ENCODE data around the gene MACROD2. TPM values are rescaled to one million over a fixed set of nuclear protein-coding genes. Genes with fewer than 3 reads are reported as not detected.

MACROD2 gene
- polyA plus RNA-seq, 1 experiment = 0.47 TPM

- CTCF ChIA-PET = no interaction called here
- no peak for TF ChIP-seq CTCF (IDR thresholded peaks at IDR 0.05; ENCODE audit: insufficient read depth, low read depth, low read length)
- no peaks in the 10 kb centered on the region for H3K27me3 ChIP-seq (ENCODE audit: control insufficient read depth, insufficient read depth, low read length)
- H3K36me3 ChIP-seq (ENCODE audit: control insufficient read depth, insufficient read depth, low read length) = no peaks in the 10 kb centered on the region
- no peak for DNase-seq (ENCODE audit: low read depth)
- POLR2A ChIA-PET = no interaction called here
- H3K4me3 ChIP-seq (ENCODE audit: low read depth, low read length) = no peak overlapping the region
Observed at GRCh38 chr20:16083639-16084280, 2088.4 kb downstream of the MACROD2 start.

GRCh38 chr20:16095226-16095625 is 2099.9 kb downstream of the MACROD2 start:
- Histone ChIP-seq H3K4me3 (ENCODE audit: low read depth, low read length) (no peak overlapping the region), H3K36me3 (ENCODE audit: control insufficient read depth, insufficient read depth, low read length) (no peaks in the 10 kb centered on the region), H3K27me3 (ENCODE audit: control insufficient read depth, insufficient read depth, low read length) (no peaks in the 10 kb centered on the region)
- CTCF ChIA-PET = no interaction called here
- TF ChIP-seq CTCF (IDR thresholded peaks at IDR 0.05; ENCODE audit: insufficient read depth, low read depth, low read length) = no peak
- DNase-seq (ENCODE audit: low read depth) = no peak
- POLR2A ChIA-PET = no interaction called here

- no peak overlapping the region for H3K4me3 ChIP-seq (ENCODE audit: low read depth, low read length)
- no peak for DNase-seq (ENCODE audit: low read depth)
- ChIA-PET CTCF (no interaction called here), POLR2A (no interaction called here)
- TF ChIP-seq CTCF (IDR thresholded peaks at IDR 0.05; ENCODE audit: insufficient read depth, low read depth, low read length) = no peak
- no peaks in the 10 kb centered on the region for H3K27me3 ChIP-seq (ENCODE audit: control insufficient read depth, insufficient read depth, low read length)
- no peaks in the 10 kb centered on the region for H3K36me3 ChIP-seq (ENCODE audit: control insufficient read depth, insufficient read depth, low read length)
Observed at GRCh38 chr20:16096756-16097326, 2101.5 kb downstream of the MACROD2 start.

GRCh38 chr20:16097788-16098187 is 2102.5 kb downstream of the MACROD2 start:
- DNase-seq (ENCODE audit: low read depth) = no peak
- no peak for TF ChIP-seq CTCF (IDR thresholded peaks at IDR 0.05; ENCODE audit: insufficient read depth, low read depth, low read length)
- Histone ChIP-seq H3K4me3 (ENCODE audit: low read depth, low read length) (no peak overlapping the region), H3K27me3 (ENCODE audit: control insufficient read depth, insufficient read depth, low read length) (no peaks in the 10 kb centered on the region), H3K36me3 (ENCODE audit: control insufficient read depth, insufficient read depth, low read length) (no peaks in the 10 kb centered on the region)
- POLR2A ChIA-PET = no interaction called here
- CTCF ChIA-PET = interaction anchor here (0.7 kb wide), 1 partner anchor 260 kb away, joined by 3 read pairs; no protein-coding TSS in a partner anchor

GRCh38 chr20:16098890-16099639 is 2103.7 kb downstream of the MACROD2 start:
- CTCF ChIA-PET = interaction anchor here (0.8 kb wide), 1 partner anchor 356 kb away, joined by 3 read pairs; no protein-coding TSS in a partner anchor
- no peaks in the 10 kb centered on the region for H3K27me3 ChIP-seq (ENCODE audit: control insufficient read depth, insufficient read depth, low read length)
- H3K36me3 ChIP-seq (ENCODE audit: control insufficient read depth, insufficient read depth, low read length) = no peaks in the 10 kb centered on the region
- POLR2A ChIA-PET = no interaction called here
- DNase-seq (ENCODE audit: low read depth) = no peak
- TF ChIP-seq CTCF (IDR thresholded peaks at IDR 0.05; ENCODE audit: insufficient read depth, low read depth, low read length) = no peak
- no peak overlapping the region for H3K4me3 ChIP-seq (ENCODE audit: low read depth, low read length)

Measured in BJ (cell line).